NCI-H2196 treated with DMSO at 0.1 percent for 48 hours (cell line): Measurements from ENCODE around the gene HCN1.
"Not testable (repeated sequence)": the region's sequence is repeated elsewhere in the genome, so short reads cannot be mapped to it uniquely, and the experiment has no call there.

ENCODE experiments used
- DNase-seq: peaks from one replicate; lab custom pipeline; 2025; ENCODE audit not compliant: unreplicated experiment; lab: John Stamatoyannopoulos, UW

The HCN1 gene

DNA sequence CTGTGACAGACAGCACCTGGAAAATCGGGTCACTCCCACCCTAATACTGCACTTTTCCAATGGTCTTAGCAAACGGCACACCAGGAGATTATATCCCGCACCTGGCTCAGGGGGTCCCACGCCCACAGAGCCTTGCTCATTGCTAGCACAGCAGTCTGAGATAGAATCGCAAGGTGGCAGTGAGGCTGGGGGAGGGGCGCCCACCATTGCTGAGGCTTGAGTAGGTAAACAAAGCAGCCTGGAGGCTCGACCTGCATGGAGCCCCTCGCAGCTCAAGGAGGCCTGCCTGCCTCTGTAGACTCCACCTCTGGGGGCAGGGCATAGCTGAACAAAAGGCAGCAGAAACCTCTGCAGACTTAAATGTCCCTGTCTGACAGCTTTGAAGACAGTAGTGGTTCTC lies 383.6 kb downstream of the HCN1 start:
- not testable (repeated sequence) for DNase-seq

DNA sequence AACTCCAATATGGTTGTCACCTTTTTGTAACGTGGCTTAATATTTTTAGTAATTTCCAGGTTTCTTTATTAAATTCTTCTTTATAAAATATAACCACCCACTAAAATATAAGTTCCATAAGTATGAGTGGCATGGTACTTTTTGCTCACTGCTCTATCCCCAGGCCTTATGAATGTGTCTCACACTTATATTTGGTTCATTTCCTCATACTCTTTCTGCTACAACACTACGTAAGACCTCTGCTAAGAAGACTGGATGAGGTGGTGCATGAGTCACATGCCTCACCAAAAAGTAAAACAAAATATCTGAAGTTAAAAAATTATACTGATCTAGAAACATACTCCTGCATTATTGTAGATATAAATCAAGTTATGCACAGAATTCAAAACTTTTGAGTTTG lies 400.9 kb downstream of the HCN1 start:
- no peak for DNase-seq

DNA sequence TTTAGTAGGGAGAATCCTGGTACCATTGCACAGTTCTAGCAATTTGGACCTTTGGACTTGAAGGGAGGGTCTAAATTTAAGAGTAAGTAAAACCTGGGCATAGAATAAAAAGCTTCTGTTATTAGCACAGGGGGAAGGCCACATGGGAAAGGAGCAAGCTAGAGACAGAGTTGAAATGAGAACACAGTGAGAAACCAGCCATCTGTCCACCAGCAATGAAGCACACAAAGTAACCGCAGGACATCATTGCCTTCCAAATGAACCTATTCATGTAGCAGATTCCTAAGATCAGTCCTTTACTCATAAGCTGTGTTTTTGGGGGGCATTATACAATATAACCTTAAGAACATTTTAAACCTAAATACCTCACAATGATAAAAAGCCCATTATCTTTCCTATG lies 407.4 kb downstream of the HCN1 start:
- no peak for DNase-seq

DNA sequence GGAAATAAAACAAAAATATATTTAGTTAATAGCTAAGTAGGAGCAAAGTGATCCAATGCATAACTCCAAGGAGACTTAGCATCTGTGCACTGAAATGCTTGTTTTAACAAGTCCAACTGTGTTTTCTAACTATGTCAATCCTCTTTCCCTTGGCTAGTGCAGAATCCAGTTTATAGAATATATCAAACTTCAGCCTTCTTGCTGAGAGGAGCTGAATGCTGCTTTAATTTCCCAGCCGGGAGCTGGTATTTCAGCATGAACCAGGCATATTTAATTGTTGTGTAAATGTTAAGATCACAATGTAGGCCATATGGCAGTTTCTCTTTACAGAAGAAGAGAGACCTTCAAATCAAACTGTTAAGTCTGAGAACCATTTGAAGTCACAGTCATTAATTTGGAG lies 411.7 kb downstream of the HCN1 start:
- no peak for DNase-seq

DNA sequence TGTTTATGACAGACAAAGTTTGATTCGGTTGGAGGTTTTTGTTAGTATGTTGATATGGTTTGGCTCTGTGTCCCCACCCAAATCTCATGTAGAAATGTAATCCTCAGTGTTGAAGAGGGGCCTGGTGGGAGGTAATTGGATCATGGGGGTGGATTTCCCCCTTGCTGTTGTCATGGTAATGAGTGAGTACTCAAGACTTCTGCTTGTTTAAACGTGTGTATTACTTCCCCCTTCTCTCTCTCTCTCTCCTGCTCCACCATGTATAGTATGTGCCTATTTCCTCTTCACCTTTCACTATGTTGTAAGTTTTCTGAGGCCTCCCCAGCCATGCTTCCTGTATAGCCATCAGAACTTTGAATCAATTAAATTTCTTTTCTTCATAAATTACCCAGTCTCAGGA lies 415.1 kb downstream of the HCN1 start:
- no peak for DNase-seq

DNA sequence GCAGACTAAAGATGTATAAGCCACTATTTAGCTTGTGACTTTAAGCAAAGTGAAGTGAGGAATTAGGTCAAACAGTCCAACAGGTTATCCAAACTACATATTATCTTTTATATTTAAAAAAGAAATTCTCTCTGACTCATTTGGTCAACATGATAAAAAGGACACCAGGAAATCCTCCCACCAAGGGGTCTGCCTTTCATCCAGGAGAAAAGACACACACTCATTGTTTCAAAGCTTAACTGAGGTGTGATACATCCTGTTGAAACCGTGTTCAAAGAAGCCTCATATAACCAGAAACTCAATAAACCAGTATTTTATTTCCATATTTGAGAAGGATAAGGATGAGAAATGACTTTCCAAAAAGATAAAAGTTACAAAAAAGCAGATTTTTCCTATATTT lies 417.1 kb downstream of the HCN1 start:
- no peak for DNase-seq

DNA sequence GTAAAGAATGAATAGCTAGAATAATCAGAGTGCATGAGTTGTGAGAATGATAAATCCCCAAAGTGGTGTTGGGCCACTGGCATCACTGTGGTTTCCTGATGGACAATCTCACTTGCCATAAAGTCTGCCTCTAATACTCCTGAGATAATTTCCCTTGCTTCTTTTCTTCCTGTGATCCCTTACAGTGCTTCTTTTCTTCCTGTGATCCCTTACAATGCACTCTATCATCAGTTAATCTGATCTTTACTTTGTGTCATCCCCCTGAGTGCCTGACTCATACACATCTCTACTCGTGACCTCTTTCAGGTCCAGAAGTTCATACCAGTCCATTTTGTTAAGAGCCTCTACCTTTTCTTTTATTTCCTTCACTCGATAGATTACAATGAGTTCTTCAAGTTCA lies 418.3 kb downstream of the HCN1 start:
- no peak for DNase-seq

DNA sequence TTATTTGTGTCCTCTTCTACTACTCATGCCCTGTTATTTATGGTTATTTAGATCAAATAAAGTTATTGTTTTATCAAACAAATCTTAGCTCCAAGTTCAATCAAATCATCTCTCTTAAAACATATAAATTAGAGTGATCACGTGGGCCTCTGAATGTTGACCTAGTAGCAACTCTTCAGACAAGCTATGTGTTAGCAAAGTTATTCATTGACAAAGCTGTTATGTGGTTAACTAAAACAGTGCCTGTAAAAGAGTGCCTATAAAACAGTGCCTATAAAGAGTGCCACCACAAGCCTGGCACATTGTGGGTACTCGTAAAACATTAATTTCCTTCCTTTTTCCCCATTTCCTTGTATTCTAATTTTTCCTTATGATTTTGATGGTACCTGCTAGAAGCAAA lies 421.9 kb downstream of the HCN1 start:
- no peak for DNase-seq

DNA sequence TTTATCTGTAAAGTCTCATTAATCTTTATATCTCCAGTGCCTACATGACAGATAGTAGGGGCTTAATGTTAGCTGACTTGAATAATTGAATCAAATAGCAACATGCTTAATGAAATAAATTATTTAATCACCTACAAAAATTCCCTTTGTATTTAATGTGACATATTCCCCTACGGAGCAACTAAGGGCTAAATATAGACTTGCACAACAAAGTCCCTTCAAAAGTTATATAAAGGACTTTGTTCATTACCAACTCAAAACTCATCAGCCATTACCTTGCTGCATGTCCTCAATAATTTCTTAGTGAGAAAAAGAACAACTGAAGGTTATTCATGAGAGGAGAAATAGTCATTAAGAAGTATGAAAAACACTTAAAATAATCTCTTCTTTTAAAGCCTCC lies 424.6 kb downstream of the HCN1 start:
- no peak for DNase-seq

DNA sequence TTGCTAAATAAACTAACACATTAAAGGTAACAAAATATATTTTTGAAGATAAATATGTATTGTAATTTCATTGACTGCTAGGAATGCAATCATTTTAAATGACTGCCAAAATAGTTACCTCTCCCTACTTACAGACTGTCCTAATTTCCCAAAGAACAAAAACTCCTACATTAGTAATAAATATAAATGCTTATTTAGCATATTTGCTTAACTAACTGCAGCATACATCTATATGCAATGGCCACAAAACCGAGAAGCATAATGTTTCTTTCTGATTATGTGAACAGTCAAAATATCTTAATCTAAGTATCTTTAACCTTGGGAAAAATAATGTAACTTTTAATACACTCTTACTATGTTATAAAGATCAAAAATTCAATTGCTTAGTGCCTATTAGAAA lies 431.7 kb downstream of the HCN1 start:
- DNase-seq = no peak

DNA sequence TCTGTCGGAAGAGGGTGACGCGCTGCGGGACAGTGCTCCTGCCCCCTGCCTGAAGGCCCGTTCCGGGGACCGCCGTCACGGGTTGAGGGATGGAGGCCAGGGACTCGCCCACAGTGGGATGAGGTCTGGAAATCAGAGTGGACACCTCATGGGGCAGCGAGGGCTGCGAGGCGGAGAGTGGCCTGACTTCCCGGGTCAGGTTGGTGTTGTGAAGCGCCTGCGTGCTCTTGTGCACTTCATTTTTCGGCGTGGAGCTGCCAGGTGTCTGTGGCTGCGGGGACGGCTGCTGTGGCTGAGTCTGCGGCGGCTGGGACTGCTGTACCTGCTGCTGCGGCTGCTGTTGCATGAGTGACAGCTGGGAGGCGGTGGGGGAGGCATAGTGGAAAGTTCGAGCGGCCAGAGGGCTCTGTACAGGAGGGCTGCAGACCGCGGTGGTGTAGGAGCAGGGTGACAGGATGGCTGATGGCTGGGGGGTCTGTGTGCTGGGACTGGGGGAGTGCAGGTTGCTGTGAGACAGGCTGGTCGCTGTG lies 434.1 kb downstream of the HCN1 start:
- DNase-seq = no peak

DNA sequence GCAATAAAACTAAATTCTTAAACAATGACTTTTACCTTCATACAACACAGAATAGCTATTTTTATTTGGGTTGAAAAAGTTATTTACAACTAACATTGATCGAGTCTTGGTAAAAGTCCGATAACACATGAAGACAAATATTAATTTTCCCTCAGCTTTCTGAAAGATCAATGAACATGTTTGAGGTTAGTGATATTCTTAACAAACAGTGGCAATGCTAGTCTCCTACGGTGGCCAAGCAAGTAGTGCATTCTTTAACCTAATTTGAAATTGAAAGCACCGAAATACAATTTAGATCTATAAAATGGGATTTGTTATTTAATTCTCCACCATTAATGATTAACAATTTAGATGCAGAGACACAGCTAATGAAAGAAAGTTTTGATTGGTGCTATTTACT lies 435.1 kb downstream of the HCN1 start:
- no peak for DNase-seq

DNA sequence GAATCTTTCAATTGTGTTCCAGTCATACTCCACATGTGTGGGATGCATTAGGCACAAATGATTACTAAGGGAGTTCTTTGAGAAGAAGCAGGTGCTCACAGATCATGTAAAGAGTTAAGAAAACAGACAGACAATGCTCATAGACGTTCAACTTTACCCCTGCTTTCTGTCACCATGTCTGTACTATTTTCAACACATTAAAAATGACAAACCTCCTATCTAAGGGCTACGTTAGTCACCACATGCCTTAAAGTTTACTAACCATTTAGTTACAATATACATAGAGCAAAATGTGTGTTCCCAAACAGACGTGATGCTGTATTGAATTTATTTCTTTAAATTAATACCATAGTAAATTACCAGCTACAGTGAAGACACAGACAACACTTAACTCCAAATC lies 435.9 kb downstream of the HCN1 start:
- no peak for DNase-seq

DNA sequence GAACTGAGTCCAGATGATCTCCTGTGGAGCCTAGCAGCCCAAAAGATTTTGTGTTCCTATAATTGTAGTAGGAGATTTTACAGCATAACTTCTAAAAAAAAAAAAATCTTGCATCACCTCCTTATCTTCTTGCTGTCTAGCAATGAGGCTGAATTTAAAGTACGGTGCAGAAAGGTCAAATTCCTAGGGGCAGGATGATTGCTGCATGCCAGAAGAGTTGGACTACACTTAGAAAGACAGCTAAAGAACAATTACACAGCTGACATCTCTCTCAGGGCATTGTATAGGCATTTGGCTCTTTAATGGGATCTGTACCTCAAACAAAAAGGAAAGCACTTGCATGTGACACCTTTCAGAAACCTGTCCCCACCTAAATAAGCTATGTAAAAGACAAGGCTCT lies 443.2 kb downstream of the HCN1 start:
- no peak for DNase-seq

DNA sequence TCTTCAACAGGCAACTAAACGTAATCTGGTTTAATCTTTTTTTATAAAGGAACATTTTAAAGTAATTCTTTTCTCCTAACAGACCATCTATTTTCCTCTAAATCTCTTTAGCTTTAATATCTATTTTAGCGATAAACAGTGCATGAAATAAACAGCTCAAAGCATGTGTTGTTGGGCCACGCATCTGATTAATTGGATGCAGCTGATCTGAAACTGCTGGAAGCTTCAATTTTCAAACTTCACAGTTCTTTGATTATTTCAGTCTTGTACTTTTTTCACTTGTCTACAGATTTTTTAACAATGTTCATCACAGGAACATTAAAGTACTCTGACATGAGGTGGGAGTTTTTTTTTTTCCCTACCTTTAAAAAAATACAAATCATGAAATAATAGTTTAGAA lies 443.6 kb downstream of the HCN1 start:
- DNase-seq = no peak

DNA sequence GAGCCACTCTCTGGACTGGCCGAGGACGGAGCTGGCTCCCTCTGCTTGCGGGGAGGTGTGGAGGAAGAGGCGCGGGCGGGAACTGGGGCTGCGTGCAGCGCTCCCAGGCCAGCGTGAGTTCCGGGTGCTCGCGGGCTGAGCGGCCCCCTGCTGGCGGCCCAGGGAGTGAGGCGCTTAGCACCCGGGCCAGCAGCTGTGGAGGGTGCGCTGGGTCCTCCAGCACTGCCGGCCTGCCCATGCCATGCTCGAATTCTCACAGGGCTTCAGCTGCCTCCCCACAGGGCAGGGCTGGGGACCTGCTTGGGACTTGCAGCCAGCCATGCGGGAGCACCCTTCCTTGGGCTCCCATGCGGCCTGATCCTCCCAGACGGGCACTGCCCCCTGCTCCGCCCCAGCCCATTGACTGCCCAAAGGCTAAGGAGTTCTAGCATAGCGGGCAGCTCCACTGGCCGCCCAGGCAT lies 470.6 kb downstream of the HCN1 start:
- DNase-seq = no peak

DNA sequence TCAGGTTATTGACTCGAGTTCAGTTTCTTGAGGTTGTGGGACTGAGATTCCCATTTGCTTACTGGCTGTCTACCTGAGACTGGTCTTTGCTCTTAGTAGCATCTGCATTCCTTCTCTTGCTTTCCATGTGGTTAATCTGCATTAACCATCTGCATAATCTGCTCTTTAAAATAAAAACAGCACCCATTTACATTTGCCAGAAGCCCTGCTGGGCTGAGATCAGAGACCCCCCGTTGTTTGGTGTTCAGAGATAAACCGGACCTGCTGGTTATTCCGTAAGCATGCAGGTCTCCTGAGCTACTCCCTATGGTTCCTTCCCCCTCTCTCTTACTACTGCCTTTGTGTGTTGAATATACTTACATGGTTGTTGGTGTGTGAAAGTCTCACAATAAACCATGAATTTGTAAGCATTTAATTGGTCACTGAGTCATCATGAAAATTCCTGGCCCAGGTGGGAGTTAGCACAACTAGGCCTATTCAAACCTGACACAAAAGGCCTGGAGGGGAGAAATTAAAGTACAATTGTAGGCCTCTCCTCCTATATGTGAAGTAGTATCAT lies 490.7 kb downstream of the HCN1 start:
- DNase-seq = no peak
